G401 (cell line): ENCODE results near the gene RELCH. TPM values are rescaled to one million over a fixed set of nuclear protein-coding genes. Genes with fewer than 3 reads are reported as not detected.

Source experiments
- DNase-seq: peaks from one replicate; pipeline ENCODE4 v3.0.0-alpha.2; 2015; ENCODE audit warnings: low spot score
- in situ Hi-C: cut with HindIII; loops from 2 replicates; pipeline ENCODE4 v1.10.0; 2016; ENCODE audit warnings: low sequenced_read_pairs, mixed read lengths
- total RNA-seq: library from RNA; depleted of rRNA; stranded (reverse); fragments of >200 nt; shearing (Covaris generic); gene quantifications from 2 replicates; pipeline ENCODE4 v1.2.3, GENCODE V29; 2014; rRNA removed

The RELCH gene
- total RNA-seq, 1 experiment from 2014 or later, result 29.0 TPM

DNA sequence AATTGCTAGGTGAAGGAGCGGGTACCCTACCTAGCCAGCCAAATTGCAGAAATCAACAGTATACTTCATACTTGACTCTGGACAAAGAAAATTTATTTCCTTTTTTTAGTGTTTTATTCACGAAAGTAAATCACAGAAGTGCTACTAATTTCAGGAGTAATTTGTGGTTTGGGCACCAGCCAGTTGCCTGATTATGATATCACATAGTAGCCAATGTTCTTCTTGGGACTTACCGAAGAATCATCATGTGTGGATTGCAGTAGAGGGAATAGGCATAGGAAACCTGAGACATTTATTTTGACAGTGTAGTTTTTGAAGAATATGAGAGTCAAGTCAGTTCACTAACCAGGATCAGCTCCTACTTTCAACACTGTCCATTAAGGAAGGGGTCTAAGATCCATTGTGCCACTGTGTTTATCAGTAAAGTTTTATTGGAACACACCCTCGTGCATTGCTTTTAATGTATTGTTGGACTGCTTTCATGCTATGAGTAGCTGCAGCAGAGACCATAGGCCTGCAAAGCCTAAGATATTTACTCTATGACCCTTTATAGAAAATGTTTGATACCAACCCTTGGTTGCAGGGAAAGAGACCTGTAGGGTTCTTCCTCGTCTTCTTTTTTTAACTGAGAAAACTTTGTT is 170.1 kb downstream of the RELCH start:
- in situ Hi-C loops, result no loop called here

More for the DNA sequence above, 170.1 kb downstream of the RELCH start:
- no peak for DNase-seq

Other genes with a start within 250 kb of the RELCH start
- 23.1 and 30.8 TPM in 2 replicates for gene PIGN, start 199 bp upstream of the RELCH start, total RNA-seq
- 0.24 and 0.25 TPM in 2 replicates for gene TNFRSF11A, start 138.1 kb downstream of the RELCH start, total RNA-seq